GM10266 (cell line): ENCODE data around the gene CD46.

Experiments used
- DNase-seq: peaks from one replicate; pipeline ENCODE4 v3.0.0; 2012; ENCODE audit errors: extremely low spot score
- TF ChIP-seq, protein P1 (sequence below): IDR thresholded peaks from 2 replicates; pipeline ENCODE4 v1.5.1; 2012; ENCODE audit warnings: mild to moderate bottlenecking, low read depth; ENCODE audit not compliant: control insufficient read depth, insufficient read depth; ENCODE audit errors: missing control alignments

CD46 gene

GRCh38 chr1:207833956-207834660 is 82.3 kb downstream of the CD46 start:
- TF ChIP-seq, protein P1, sequence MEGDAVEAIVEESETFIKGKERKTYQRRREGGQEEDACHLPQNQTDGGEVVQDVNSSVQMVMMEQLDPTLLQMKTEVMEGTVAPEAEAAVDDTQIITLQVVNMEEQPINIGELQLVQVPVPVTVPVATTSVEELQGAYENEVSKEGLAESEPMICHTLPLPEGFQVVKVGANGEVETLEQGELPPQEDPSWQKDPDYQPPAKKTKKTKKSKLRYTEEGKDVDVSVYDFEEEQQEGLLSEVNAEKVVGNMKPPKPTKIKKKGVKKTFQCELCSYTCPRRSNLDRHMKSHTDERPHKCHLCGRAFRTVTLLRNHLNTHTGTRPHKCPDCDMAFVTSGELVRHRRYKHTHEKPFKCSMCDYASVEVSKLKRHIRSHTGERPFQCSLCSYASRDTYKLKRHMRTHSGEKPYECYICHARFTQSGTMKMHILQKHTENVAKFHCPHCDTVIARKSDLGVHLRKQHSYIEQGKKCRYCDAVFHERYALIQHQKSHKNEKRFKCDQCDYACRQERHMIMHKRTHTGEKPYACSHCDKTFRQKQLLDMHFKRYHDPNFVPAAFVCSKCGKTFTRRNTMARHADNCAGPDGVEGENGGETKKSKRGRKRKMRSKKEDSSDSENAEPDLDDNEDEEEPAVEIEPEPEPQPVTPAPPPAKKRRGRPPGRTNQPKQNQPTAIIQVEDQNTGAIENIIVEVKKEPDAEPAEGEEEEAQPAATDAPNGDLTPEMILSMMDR, result no peak
- no peak for DNase-seq

DNA sequence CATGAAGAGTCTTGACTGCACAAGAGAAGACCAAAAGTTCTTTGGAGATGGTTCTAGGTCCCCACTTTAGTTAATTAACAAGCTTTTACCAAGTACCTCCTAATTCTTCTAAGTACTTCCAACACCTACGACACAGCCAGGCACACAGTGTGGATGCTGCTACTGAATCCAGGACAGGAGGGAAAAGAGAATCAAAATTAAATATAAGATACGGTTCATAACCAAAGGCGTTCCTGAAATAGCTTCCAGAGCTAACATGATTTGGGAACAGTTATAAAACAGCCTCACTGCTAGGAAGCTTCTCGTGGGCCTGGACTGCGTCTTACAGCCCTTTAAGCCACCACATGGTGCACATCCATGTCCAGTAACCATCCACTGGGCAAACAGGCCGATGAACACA is 84.1 kb downstream of the CD46 start:
- no peak for DNase-seq
- TF ChIP-seq, protein P1, result no peak

DNA sequence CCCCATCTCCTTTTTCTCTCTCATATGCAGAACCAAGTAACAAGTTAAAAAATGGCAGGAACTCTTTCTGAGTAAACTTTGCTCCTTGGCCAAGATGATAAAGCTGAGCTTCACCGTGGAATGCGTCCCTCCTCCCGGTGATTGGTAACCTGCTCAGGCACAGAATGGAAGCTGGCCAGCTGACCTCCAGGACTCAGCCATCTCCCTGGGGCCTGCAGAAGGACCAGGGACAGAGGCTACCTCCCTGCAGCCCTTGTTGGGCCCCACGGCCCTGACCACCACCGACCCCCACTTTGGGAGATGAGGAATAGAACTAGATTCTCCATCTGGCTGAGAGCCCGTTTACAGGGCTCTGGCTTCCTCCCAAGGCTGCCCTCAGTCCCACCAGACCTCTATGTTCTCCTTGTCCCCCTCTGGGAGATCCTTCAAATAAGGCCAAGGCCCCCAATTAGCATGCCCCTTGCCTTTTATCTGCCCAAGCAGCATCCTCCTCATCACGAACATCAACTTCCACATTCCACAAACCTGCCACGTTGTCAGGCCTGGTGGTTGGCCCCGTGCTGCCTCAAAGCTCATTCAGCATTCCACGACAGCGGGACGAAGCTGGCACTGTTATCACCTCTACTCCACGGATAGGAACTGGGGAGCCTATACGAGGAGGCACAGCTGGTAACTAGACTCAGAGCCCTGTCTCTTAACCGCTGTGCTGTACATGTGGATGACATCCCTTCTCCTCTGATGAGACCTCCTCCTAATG is 84.9 kb downstream of the CD46 start:
- DNase-seq, result no peak
- TF ChIP-seq, protein P1, result no peak

- no peak for DNase-seq
- TF ChIP-seq, protein P1, result no peak
Observed at GRCh38 chr1:207837673-207838072, 85.8 kb downstream of the CD46 start.

DNA sequence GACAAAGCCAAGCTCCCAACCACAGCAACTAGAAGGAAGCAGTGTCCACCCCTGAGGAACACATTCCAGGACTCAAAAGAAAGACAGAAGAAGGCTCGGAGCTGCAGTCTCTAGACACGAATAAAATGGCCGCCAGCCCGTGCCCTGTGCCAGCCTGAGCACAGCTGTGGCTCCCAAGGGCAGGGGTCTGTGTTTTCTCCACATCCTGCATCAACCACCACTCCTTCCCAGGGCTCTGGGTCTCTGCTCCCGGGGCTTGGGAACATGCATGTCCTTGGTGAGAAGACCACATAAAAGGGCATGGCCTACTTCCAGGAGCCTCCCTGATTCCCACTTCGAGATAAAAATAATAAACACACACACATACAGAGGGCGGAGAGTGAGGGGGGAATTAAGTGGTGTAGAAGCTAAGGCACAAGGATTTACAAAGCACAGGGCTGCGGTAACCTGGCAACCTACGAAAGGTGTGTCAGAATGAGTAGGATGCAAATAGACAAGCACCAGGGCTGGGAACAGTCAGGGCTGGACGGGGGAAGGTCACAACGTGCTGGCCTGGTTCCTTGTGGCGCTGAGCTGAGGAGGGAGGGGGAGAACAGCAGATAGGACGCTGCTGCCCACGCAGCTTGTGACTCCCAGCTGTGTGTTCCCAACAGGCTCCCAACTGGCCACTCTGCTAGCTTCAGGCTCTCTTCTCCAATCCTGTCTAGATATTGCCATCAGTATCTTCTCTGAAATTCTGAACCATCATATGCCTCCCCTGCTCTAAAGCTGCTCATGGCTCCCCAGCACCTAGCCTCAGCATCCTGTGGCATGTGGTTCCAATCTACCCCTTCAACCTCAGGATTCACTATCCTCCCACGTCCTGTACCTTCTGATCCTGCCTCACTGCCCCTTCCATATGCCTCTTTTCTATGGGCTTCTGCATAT is 86.6 kb downstream of the CD46 start:
- DNase-seq, result no peak
- TF ChIP-seq, protein P1, result no peak

GRCh38 chr1:207839083-207839413 is 87.2 kb downstream of the CD46 start:
- DNase-seq, result no peak
- TF ChIP-seq, protein P1, result no peak
